Thoracic aorta (tissue), 2 donors: ENCODE measurements around the gene GYG2. TPM values are rescaled to one million over a fixed set of nuclear protein-coding genes. Genes with fewer than 3 reads are reported as not detected.
"Not testable (repeated sequence)": the region's sequence is repeated elsewhere in the genome, so short reads cannot be mapped to it uniquely, and the experiment has no call there.

Experiments
- ATAC-seq: fragments of 150-250 bp; one replicate; pipeline ENCODE4 v1.8.0; 2017; ENCODE audit warnings: low read depth; ENCODE audit not compliant: insufficient number of reproducible peaks, low FRiP score
- DNase-seq: peaks from one replicate; pipeline ENCODE4 v3.0.0-alpha.2; 2020; ENCODE audit warnings: low spot score
- H3K27ac ChIP-seq, 2 donors: fragments of 200-600 bp; sonication (generic); 1 replicate in 1 of 2; 2 replicates in 1 of 2; pipeline ENCODE4 v1.5.1; 2016; ENCODE audit warnings: mild to moderate bottlenecking in 2 of 2, moderate library complexity in 2 of 2
- H3K27me3 ChIP-seq: fragments of 200-600 bp; sonication (generic); replicated peaks from 2 replicates; pipeline ENCODE4 v1.6.0; 2016; ENCODE audit warnings: mild to moderate bottlenecking; ENCODE audit not compliant: insufficient read depth
- H3K36me3 ChIP-seq: fragments of 200-600 bp; sonication (generic); one replicate; pipeline ENCODE4 v1.5.1; 2016
- H3K4me1 ChIP-seq, 2 donors: fragments of 200-600 bp; sonication (generic); 1 replicate in 1 of 2; 2 replicates in 1 of 2; pipeline versions ENCODE4 v1.5.1 to v1.6.0; 2016; ENCODE audit warnings: low read depth in 2 of 2, mild to moderate bottlenecking in 1 of 2; ENCODE audit not compliant: control insufficient read depth in 1 of 2
- H3K4me3 ChIP-seq: fragments of 200-600 bp; sonication (generic); 2 replicates; pipeline ENCODE4 v1.5.1; 2016; ENCODE audit warnings: mild to moderate bottlenecking
- H3K9me3 ChIP-seq: fragments of 200-600 bp; sonication (generic); 2 replicates; pipeline ENCODE4 v1.5.1; 2016
- total RNA-seq, 2 donors: library from RNA; depleted of rRNA; stranded (reverse); fragments of >200 nt; gene quantifications; one replicate each; pipeline versions ENCODE4 v1.1.0 to v1.2.3, GENCODE V29; 2016
- TF ChIP-seq, protein P1 (sequence below): fragments of 200-600 bp; sonication (generic); IDR thresholded peaks from one replicate; pipeline ENCODE4 v1.5.1; 2019; ENCODE audit warnings: antibody characterized with exemption

The GYG2 gene
- total RNA-seq, 2 donors from 2014 or later: 0.41 to 1.5 TPM

DNA sequence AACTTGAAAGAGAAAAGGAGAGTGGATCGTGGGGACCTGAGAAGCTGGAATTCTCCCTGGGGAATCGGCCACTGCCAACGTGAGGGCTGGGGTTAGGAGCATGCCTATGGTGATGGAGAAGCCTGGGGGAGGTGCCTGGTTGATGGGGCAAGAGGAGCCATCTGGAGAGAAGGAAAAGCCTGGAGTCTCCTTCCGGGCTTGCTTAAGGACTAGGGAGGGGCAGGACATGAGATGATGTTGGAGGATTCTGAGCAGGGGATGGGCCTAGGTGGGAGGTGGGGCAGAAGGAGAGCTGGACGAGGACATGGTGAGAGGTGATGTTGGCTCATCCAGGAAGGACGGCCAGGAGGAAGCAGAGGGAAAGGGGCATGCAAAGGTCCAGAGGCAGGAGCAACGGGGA lies 35.0 kb upstream of the GYG2 start:
- TF ChIP-seq, protein P1, sequence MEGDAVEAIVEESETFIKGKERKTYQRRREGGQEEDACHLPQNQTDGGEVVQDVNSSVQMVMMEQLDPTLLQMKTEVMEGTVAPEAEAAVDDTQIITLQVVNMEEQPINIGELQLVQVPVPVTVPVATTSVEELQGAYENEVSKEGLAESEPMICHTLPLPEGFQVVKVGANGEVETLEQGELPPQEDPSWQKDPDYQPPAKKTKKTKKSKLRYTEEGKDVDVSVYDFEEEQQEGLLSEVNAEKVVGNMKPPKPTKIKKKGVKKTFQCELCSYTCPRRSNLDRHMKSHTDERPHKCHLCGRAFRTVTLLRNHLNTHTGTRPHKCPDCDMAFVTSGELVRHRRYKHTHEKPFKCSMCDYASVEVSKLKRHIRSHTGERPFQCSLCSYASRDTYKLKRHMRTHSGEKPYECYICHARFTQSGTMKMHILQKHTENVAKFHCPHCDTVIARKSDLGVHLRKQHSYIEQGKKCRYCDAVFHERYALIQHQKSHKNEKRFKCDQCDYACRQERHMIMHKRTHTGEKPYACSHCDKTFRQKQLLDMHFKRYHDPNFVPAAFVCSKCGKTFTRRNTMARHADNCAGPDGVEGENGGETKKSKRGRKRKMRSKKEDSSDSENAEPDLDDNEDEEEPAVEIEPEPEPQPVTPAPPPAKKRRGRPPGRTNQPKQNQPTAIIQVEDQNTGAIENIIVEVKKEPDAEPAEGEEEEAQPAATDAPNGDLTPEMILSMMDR: no peak
- H3K27me3 ChIP-seq: no peaks in the 10 kb centered on the region

DNA sequence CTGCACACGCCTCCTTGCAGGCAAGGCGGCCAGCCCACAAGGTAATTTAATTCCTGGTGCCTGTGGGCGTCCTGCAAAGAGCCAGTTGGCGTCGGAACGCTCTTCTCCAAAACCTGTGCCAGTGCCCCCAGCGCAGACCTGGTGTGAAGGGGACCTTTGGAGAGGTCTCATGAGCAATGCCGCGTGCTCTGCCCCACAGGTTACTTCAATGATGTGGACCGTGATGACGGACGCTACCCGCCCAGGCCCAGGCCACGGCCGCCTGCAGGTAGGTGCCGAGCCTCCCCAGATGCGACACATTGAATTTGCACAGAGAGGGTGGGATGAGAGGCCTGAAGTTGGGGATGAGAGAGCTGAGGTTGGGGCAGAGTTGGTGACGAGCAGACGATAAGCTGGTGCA lies 34.4 kb upstream of the GYG2 start:
- ATAC-seq: no peak
- DNase-seq: no peak
- H3K27ac ChIP-seq: no peak overlapping the region
- H3K4me1 ChIP-seq: no peaks in the 10 kb centered on the region
- no peaks in the 10 kb centered on the region for H3K36me3 ChIP-seq
- H3K4me3 ChIP-seq: no peak overlapping the region
- H3K27me3 ChIP-seq: no peaks in the 10 kb centered on the region
- TF ChIP-seq, protein P1: no peak
- H3K9me3 ChIP-seq: no peaks in the 10 kb centered on the region

More for the DNA sequence above, 35.0 kb upstream of the GYG2 start:
- Histone ChIP-seq H3K4me3 (no peak overlapping the region), H3K4me1 (no peaks in the 10 kb centered on the region), H3K27ac (no peak overlapping the region), H3K36me3 (no peaks in the 10 kb centered on the region), H3K9me3 (no peaks in the 10 kb centered on the region)
- DNase-seq (no peak), ATAC-seq (no peak)

DNA sequence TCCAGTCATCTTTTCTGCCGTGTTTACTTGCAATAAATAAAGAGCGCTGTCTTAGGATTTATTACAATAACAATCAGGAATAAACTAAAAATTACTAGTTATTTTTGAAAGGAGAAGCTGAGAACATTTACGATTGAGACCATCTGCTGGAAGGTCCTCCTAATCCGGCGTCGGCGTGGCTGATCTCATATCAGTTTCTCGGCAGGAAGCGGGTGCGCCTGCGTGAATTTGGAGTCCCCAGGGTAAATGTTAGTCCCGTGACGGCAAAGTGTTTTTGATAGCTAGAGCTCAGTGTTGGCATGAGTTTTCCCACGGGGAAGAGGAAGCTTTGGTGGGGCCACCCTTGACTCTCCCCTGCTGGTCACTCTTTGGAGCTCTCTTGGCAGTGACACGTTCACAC lies 31.9 kb upstream of the GYG2 start:
- ATAC-seq: not testable (repeated sequence)

DNA sequence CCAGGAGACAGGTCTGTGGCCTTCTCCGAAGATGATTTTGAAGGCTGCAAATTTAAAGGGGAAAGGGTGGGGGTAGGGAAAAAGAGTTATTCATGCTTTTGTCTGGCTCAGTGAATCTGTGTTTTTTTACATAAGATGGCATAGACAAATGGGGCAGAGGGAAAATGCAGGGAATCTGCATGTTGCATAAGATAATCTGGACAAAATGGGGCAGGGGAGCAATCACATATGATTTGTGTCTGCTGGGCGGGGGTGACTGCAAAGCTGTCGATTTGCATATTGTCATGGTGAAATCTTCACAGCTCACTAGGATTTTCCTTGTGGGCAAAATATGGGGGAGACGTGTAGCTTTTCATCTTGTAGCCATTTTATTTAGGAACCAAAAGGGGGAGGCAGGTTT lies 29.4 kb upstream of the GYG2 start:
- DNase-seq: no peak
- TF ChIP-seq, protein P1: no peak

More for the DNA sequence above, 31.9 kb upstream of the GYG2 start:
- H3K36me3 ChIP-seq, H3K4me1 ChIP-seq, H3K9me3 ChIP-seq, H3K27ac ChIP-seq, DNase-seq, H3K4me3 ChIP-seq, H3K27me3 ChIP-seq: not testable (repeated sequence)

DNA sequence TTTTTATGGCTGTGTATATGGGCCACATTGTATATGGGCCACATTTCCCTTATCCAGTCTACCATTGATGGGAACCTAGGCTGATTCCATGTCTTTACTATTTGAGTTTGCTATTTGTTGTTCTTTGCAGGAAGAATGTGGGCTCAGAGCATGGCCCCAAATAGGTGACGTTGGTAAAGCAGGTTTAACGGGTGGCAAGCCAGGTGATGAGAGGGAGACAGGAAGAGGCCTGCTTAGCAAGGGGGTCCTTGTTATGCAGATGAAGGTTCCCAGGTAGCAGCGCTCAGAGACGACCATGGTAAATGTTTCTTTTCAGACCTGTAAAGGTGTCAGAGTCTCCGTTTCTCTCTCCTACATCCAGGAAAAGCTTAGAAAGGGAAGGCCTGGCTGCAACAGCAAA lies 28.8 kb upstream of the GYG2 start:
- not testable (repeated sequence) for H3K4me3 ChIP-seq, H3K27me3 ChIP-seq, H3K36me3 ChIP-seq, DNase-seq, H3K27ac ChIP-seq, H3K4me1 ChIP-seq, ATAC-seq, H3K9me3 ChIP-seq

More for the DNA sequence above, 29.4 kb upstream of the GYG2 start:
- no peaks in the 10 kb centered on the region for H3K4me1 ChIP-seq
- ATAC-seq: no peak
- H3K9me3 ChIP-seq: no peaks in the 10 kb centered on the region
- no peak overlapping the region for H3K4me3 ChIP-seq
- H3K27me3 ChIP-seq: no peaks in the 10 kb centered on the region
- H3K36me3 ChIP-seq: no peaks in the 10 kb centered on the region
- H3K27ac ChIP-seq: no peak overlapping the region

DNA sequence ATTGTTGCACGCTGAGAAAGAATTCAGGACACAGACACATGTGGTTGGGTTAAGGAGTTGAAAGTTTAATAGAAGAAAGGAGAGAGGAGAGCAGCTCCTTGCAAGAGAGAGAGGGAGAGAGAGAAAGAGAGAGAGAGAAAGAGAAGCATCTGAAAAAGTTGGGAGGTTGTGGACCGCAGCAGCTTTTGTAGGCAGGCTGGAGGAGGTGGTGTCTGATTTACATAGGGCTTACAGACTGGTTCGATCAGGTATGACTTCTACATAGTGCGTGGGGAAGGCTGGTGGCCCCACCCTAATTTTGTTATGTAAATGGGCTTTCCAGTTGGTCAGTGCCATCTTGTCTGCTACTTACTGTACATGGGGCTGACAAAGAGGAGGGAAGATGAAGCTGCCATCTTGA lies 27.5 kb upstream of the GYG2 start:
- ATAC-seq (no peak), DNase-seq (no peak)
- Histone ChIP-seq H3K4me1 (no peaks in the 10 kb centered on the region), H3K36me3 (no peaks in the 10 kb centered on the region), H3K4me3 (no peak overlapping the region), H3K27me3 (no peaks in the 10 kb centered on the region), H3K9me3 (no peaks in the 10 kb centered on the region), H3K27ac (no peak overlapping the region)
- TF ChIP-seq, protein P1: no peak

DNA sequence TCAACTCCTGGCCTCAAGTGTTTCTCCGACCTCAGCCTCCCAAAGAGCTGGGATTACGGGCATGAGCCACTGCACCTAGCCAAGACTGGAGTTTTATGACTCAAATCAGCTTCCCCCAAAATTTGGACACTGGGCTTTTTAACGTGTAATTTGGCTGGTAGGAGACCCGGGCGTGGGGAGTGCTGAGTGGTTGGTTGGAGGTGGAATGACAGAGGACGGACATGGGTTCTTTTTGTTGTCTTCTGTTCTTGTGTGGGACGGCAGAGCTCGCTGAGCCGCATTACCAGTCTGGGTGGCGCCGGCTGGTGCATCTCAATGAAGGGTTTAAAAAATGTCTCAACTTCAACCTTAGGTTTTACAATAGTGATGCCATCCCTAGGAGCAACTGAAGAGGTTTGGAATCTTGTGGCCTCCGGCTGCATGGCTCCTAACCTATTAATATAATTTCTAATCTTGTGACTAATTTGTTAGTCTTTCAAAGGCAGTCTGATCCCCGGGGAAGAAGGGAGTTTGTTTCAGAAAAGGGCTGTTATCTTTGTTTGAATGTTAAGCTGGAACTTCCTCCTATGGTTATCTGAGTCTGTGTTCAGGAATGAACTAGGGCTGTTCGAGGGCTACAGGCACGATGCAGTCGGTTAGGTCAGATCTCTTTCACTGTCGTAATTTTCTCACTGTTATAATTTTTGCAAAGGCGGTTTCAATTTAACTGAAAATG lies 26.2 kb upstream of the GYG2 start:
- H3K4me3 ChIP-seq, H3K27me3 ChIP-seq, H3K4me1 ChIP-seq, H3K27ac ChIP-seq, DNase-seq, H3K9me3 ChIP-seq, ATAC-seq, H3K36me3 ChIP-seq: not testable (repeated sequence)

DNA sequence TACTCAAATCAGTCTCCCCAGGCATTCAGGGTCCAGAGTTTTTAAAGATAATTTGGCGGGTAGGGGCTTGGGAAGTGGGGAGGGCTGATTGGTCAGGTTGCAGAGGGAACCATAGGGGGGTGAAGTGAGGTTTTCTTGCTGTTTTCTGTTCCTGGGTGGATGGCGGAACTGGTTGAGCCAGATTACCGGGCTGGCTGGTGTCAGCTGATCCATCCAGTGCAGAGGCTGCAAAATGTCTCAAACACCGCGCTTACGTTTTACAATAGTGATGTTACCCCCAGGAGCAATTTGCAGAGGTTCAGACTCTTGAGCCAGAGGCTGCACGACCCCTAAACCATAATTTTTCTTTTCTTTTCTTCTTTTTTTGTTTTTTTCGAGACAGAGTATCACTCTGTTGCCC lies 25.2 kb upstream of the GYG2 start:
- not testable (repeated sequence) for ATAC-seq, DNase-seq, H3K4me1 ChIP-seq, H3K4me3 ChIP-seq, H3K27me3 ChIP-seq, H3K9me3 ChIP-seq, H3K36me3 ChIP-seq
- H3K27ac ChIP-seq: peak overlapping the region in 1 of 2 donors; percentile 79

DNA sequence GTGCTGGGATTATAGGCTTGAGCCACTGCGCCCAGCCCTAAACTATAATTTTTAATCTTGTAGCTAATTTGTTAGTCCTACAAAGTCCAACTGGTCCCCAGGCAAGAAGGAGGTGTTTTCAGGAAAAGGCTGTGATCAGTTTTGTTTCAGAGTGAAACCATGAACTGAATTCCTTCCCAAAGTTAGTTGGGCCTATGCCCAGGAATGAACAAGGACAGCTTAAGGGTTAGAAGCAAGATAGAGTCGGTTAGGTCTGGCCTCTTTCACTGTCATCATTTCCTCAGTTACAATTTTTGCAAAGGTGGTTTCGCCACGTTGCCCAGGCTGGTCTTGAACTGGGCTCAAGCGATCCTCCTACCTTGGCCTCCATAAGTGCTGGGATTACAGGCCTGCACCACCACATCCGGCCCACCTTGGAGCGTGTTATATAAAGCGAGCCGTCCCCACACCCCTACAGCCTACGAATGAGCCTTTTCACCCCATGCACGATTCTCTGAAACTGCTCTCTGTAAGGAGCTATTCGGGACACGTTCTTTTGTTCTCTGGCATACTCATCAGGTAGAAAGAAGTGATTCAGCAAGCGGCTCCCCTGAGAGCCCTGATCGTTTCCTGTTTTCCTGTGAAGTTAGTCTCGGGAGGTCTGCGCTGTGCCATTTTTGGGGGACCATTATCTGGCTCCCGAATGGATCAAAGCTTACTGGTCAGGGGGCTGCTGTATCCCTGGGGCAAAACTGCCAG lies 24.5 kb upstream of the GYG2 start:
- H3K9me3 ChIP-seq, H3K36me3 ChIP-seq, H3K4me1 ChIP-seq, DNase-seq, ATAC-seq, H3K27me3 ChIP-seq, H3K4me3 ChIP-seq: not testable (repeated sequence)
- H3K27ac ChIP-seq: peak overlapping the region; percentile 68 to 79
